Liver (tissue), 9 donors: ENCODE results near the gene SEMA6B. TPM values are rescaled to one million over a fixed set of nuclear protein-coding genes. Genes with fewer than 3 reads are reported as not detected.

Experiments
- DNase-seq: peaks from one replicate; pipeline ENCODE4 v3.0.0-alpha.2; 2017; ENCODE audit warnings: low spot score
- H3K27ac ChIP-seq, 2 donors: one replicate each; pipeline ENCODE4 v1.7.0; 2013; ENCODE audit warnings: inconsistent platforms in 2 of 2, low read length in 2 of 2, control low read depth in 1 of 2, low read depth in 1 of 2, mild to moderate bottlenecking in 1 of 2
- H3K27me3 ChIP-seq, 4 donors: one replicate each; pipeline versions ENCODE4 v1.6.1 to v1.7.0; 2013; ENCODE audit warnings: low read length in 3 of 4, inconsistent platforms in 1 of 4, mild to moderate bottlenecking in 1 of 4, moderate library complexity in 1 of 4; ENCODE audit not compliant: control insufficient read depth in 4 of 4, insufficient read depth in 4 of 4
- H3K36me3 ChIP-seq, 4 donors: one replicate each; pipeline versions ENCODE4 v1.6.1 to v1.7.0; 2013; ENCODE audit warnings: low read length in 3 of 4, mild to moderate bottlenecking in 3 of 4, low read depth in 1 of 4, moderate library complexity in 1 of 4; ENCODE audit not compliant: control insufficient read depth in 4 of 4, insufficient read depth in 3 of 4
- H3K4me1 ChIP-seq, 4 donors: one replicate each; pipeline versions ENCODE4 v1.6.1 to v1.7.0; 2013; ENCODE audit warnings: low read length in 3 of 4, mild to moderate bottlenecking in 3 of 4, moderate library complexity in 1 of 4; ENCODE audit not compliant: control insufficient read depth in 4 of 4, insufficient read depth in 4 of 4
- H3K4me3 ChIP-seq, 3 donors: one replicate each; pipeline versions ENCODE4 v1.6.1 to v1.7.0; 2013; ENCODE audit warnings: low read length in 3 of 3, control low read depth in 1 of 3, low read depth in 1 of 3, mild to moderate bottlenecking in 1 of 3
- H3K9ac ChIP-seq, 2 donors: one replicate each; pipeline ENCODE4 v1.7.0; 2013; ENCODE audit warnings: low read length in 2 of 2, mild to moderate bottlenecking in 2 of 2, moderate library complexity in 2 of 2, control low read depth in 1 of 2, low read depth in 1 of 2
- H3K9me3 ChIP-seq, 4 donors: one replicate each; pipeline versions ENCODE4 v1.6.1 to v1.7.0; 2013; ENCODE audit warnings: low read length in 3 of 4; ENCODE audit not compliant: control insufficient read depth in 4 of 4
- ATF3 ChIP-seq: IDR thresholded peaks from 2 replicates; pipeline ENCODE4 v1.6.1; 2016; ENCODE audit warnings: antibody characterized with exemption
- CTCF ChIP-seq: fragments of 150-350 bp; IDR thresholded peaks from 2 replicates; pipeline ENCODE4 v1.5.1; 2017; ENCODE audit warnings: improper control_type of control experiment, low read depth, low read length; ENCODE audit not compliant: missing input control
- EGR1 ChIP-seq, 2 donors: IDR thresholded peaks; 2 replicates each; pipeline ENCODE4 v1.6.1; 2016 to 2018; ENCODE audit warnings: antibody characterized with exemption in 2 of 2, low read depth in 2 of 2
- FOXA1 ChIP-seq: IDR thresholded peaks from 2 replicates; pipeline ENCODE4 v1.6.1; 2016; ENCODE audit warnings: antibody characterized with exemption
- FOXA2 ChIP-seq: IDR thresholded peaks from 2 replicates; pipeline ENCODE4 v1.6.1; 2016; ENCODE audit warnings: antibody characterized with exemption
- GABPA ChIP-seq, 2 donors: IDR thresholded peaks in 1 of 2; conservative IDR thresholded peaks in 1 of 2; 2 replicates each; pipeline ENCODE4 v1.6.1; 2016; ENCODE audit warnings: antibody characterized with exemption in 2 of 2, mild to moderate bottlenecking in 1 of 2, moderate library complexity in 1 of 2
- HNF4A ChIP-seq, 2 donors: conservative IDR thresholded peaks; 2 replicates each; pipeline ENCODE4 v1.6.1; 2016; ENCODE audit warnings: antibody characterized with exemption in 2 of 2, mild to moderate bottlenecking in 2 of 2
- HNF4G ChIP-seq: IDR thresholded peaks from 2 replicates; pipeline ENCODE4 v1.6.1; 2016; ENCODE audit warnings: antibody characterized with exemption
- JUND ChIP-seq, 2 donors: IDR thresholded peaks; 2 replicates each; pipeline ENCODE4 v1.6.1; 2016; ENCODE audit warnings: antibody characterized with exemption in 2 of 2
- MAX ChIP-seq: IDR thresholded peaks from 2 replicates; pipeline ENCODE4 v1.6.1; 2016; ENCODE audit warnings: antibody characterized with exemption
- NR2F2 ChIP-seq: IDR thresholded peaks from 2 replicates; pipeline ENCODE4 v1.6.1; 2016; ENCODE audit warnings: antibody characterized with exemption
- RAD21 ChIP-seq, 2 donors: IDR thresholded peaks; 2 replicates each; pipeline ENCODE4 v1.6.1; 2016; ENCODE audit warnings: antibody characterized with exemption in 2 of 2, mild to moderate bottlenecking in 2 of 2
- REST ChIP-seq: IDR thresholded peaks from 2 replicates; pipeline ENCODE4 v1.6.1; 2016; ENCODE audit warnings: antibody characterized with exemption, mild to moderate bottlenecking
- RXRA ChIP-seq, 2 donors: IDR thresholded peaks; 2 replicates each; pipeline ENCODE4 v1.6.1; 2017 to 2018; ENCODE audit warnings: antibody characterized with exemption in 2 of 2, mild to moderate bottlenecking in 1 of 2
- SP1 ChIP-seq: IDR thresholded peaks from 2 replicates; pipeline ENCODE4 v1.6.1; 2018; ENCODE audit warnings: antibody characterized with exemption, mild to moderate bottlenecking
- TAF1 ChIP-seq: conservative IDR thresholded peaks from 2 replicates; pipeline ENCODE4 v1.6.1; 2016; ENCODE audit warnings: antibody characterized with exemption, mild to moderate bottlenecking
- YY1 ChIP-seq: IDR thresholded peaks from 2 replicates; pipeline ENCODE4 v1.6.1; 2016; ENCODE audit warnings: antibody characterized with exemption, mild to moderate bottlenecking
- ZBTB33 ChIP-seq: IDR thresholded peaks from 2 replicates; pipeline ENCODE4 v1.6.1; 2016; ENCODE audit warnings: antibody characterized with exemption
- WGBS: extraction: QIAGEN DNeasy Blood & Tissue Kit; methylation state at CpG from one replicate; pipeline ENCODE4 v1.1.7; 2013; 5-methylcytosine and 5-hydroxymethylcytosine counted together
- polyA plus RNA-seq, 2 donors: library from polyadenylated mRNA; stranded (reverse) in 1 of 2; unstranded in 1 of 2; fragments of 200-250 nt in 1 of 2; fragments of >200 nt in 1 of 2; fragmentation: Nextera tagmentation in 1 of 2; extraction: Ambion mirVana in 1 of 2; gene quantifications; one replicate each; pipeline versions ENCODE4 v1.2.1 to v1.2.3, GENCODE V29; 2013 to 2015
- total RNA-seq, 2 donors: library from RNA; depleted of rRNA; stranded (reverse); fragments of >200 nt; gene quantifications; one replicate each; pipeline ENCODE4 v1.2.3, GENCODE V29; 2014
- donor health status: healthy.
- donor health status: healthy.
- donor health status: healthy.
- donor health status: healthy.
- donor health status: healthy.

The SEMA6B gene
- total and polyA plus RNA-seq, 4 donors, result 0.58 to 3.2 (median 2.9) TPM

GRCh38 chr19:4592445-4592844, 33.0 kb upstream of the SEMA6B start:
- Histone ChIP-seq H3K27ac (no peak overlapping the region), H3K9me3 (no peaks in the 10 kb centered on the region), H3K27me3 (no peaks in the 10 kb centered on the region), H3K4me1 (peaks cover 0 to 11% (median 11%) of the 10 kb centered on the region in 4 donors), H3K4me3 (no peak overlapping the region), H3K36me3 (no peaks in the 10 kb centered on the region), H3K9ac (no peak overlapping the region)
- no peak for DNase-seq
- 81% methylated on average over 5 of the region's 5 CpGs for WGBS
- no peak for TF ChIP-seq MAX
- TF ChIP-seq FOXA2, result no peak
- TF ChIP-seq HNF4A (conservative IDR thresholded peaks at IDR 0.05), result no peak
- TF ChIP-seq SP1, result no peak
- TF ChIP-seq FOXA1, result no peak
- no peak for TF ChIP-seq YY1
- TF ChIP-seq NR2F2, result no peak
- no peak for TF ChIP-seq CTCF
- no peak for TF ChIP-seq REST
- TF ChIP-seq TAF1, result no peak
- no peak for TF ChIP-seq EGR1 (IDR thresholded peaks at IDR 0.05; ENCODE audit: low read depth in 2 of 2)
- TF ChIP-seq RXRA (IDR thresholded peaks at IDR 0.05), result no peak
- no peak for TF ChIP-seq RAD21 (IDR thresholded peaks at IDR 0.05)
- no peak for TF ChIP-seq ATF3
- no peak for TF ChIP-seq HNF4G
- TF ChIP-seq JUND (IDR thresholded peaks at IDR 0.05), result no peak
- no peak for TF ChIP-seq GABPA (IDR thresholded peaks at IDR 0.05 in 1 of 2, conservative IDR thresholded peaks at IDR 0.05 in 1 of 2)
- no peak for TF ChIP-seq ZBTB33
